Gastrocnemius medialis (tissue), 4 donors: Measurements from ENCODE around the gene TRAF2. TPM values are rescaled to one million over a fixed set of nuclear protein-coding genes. Genes with fewer than 3 reads are reported as not detected.

Experiments
- ATAC-seq, 2 donors: fragments of 150-250 bp; one replicate each; pipeline ENCODE4 v1.9.1; 2016
- DNase-seq, 2 donors: peaks; one replicate each; pipeline ENCODE4 v3.0.0-alpha.2; 2019
- H3K27ac ChIP-seq, 4 donors: fragments of 200-600 bp; sonication (generic); 1 replicate in 1 of 4; 2 replicates in 3 of 4; pipeline ENCODE4 v1.5.1; 2016 to 2018; ENCODE audit warnings: mild to moderate bottlenecking in 2 of 4, moderate library complexity in 1 of 4
- H3K27me3 ChIP-seq, 3 donors: fragments of 200-600 bp; sonication (generic) in 2 of 3; 1 replicate in 1 of 3; 2 replicates in 2 of 3; pipeline versions ENCODE4 v1.5.1 to v1.6.0; 2016 to 2019; ENCODE audit warnings: mild to moderate bottlenecking in 1 of 3, moderate library complexity in 1 of 3
- H3K36me3 ChIP-seq, 2 donors: fragments of 200-600 bp; sonication (generic) in 1 of 2; one replicate each; pipeline ENCODE4 v1.5.1; 2017 to 2018
- H3K4me1 ChIP-seq, 2 donors: fragments of 200-600 bp; sonication (generic) in 1 of 2; one replicate each; pipeline ENCODE4 v1.5.1; 2016 to 2017; ENCODE audit warnings: mild to moderate bottlenecking in 2 of 2
- H3K4me3 ChIP-seq, 4 donors: fragments of 200-600 bp; sonication (generic) in 3 of 4; 1 replicate in 1 of 4; 2 replicates in 3 of 4; pipeline ENCODE4 v1.5.1; 2016 to 2019; ENCODE audit warnings: mild to moderate bottlenecking in 2 of 4
- H3K9me3 ChIP-seq, 3 donors: fragments of 200-600 bp; sonication (generic) in 2 of 3; 1 replicate in 1 of 3; 2 replicates in 2 of 3; pipeline ENCODE4 v1.5.1; 2016 to 2019
- CTCF ChIP-seq, 5 experiments: fragments of 450-650 bp in 3 of 5; fragments of 200-600 bp in 2 of 5; sonication (generic) in 2 of 5; IDR thresholded peaks in 4 of 5; conservative IDR thresholded peaks in 1 of 5; 1 replicate in 4 of 5; 2 replicates in 1 of 5; pipeline ENCODE4 v1.5.1; 2016 to 2019; ENCODE audit warnings: antibody characterized with exemption in 5 of 5, mild to moderate bottlenecking in 3 of 5, moderate library complexity in 3 of 5
- POLR2A ChIP-seq, 2 donors: fragments of 450-650 bp; IDR thresholded peaks; one replicate each; pipeline ENCODE4 v1.6.1; 2017; ENCODE audit warnings: antibody characterized with exemption in 2 of 2, mild to moderate bottlenecking in 2 of 2, moderate library complexity in 2 of 2
- in situ Hi-C, 4 donors: fragments of 200-750 bp; cut with MboI; loops; one replicate each; pipeline versions ENCODE4 v1.15.0 to v1.8.0; 2017; ENCODE audit warnings: low sequenced_read_pairs in 4 of 4
- intact Hi-C: fragments of 100-400 bp; cut with DNase I; formaldehyde crosslinking; loops from one replicate; pipeline ENCODE4 v1.15.1; 2023; ENCODE audit warnings: low total_unique reads
- total RNA-seq, 4 donors: library from RNA; depleted of rRNA; stranded (reverse); fragments of >200 nt; gene quantifications; one replicate each; pipeline versions ENCODE4 v1.1.0 to v1.2.3, GENCODE V29; 2016

The TRAF2 gene
- total RNA-seq, 4 donors from 2014 or later, result 3.5 to 6.6 (median 4.8) TPM

- DNase-seq (no peak), ATAC-seq (no peak)
- intact Hi-C loops (no loop called here), in situ Hi-C loops (no loop called here)
- no peak overlapping the region for H3K27ac ChIP-seq
- H3K4me1 ChIP-seq, result no peaks in the 10 kb centered on the region
- H3K27me3 ChIP-seq, result no peaks in the 10 kb centered on the region
- H3K36me3 ChIP-seq, result peaks cover 0 to 43% of the 10 kb centered on the region in 2 donors
- TF ChIP-seq POLR2A (IDR thresholded peaks at IDR 0.05), result no peak
- TF ChIP-seq CTCF (IDR thresholded peaks at IDR 0.05 in 4 of 5, conservative IDR thresholded peaks at IDR 0.05 in 1 of 5), result no peak
- H3K4me3 ChIP-seq, result no peak overlapping the region
- no peaks in the 10 kb centered on the region for H3K9me3 ChIP-seq
These were observed 27.6 kb downstream of the TRAF2 start for GRCh38 chr9:136913701-136914438.

GRCh38 chr9:136915632-136916329 is 29.5 kb downstream of the TRAF2 start:
- TF ChIP-seq POLR2A (IDR thresholded peaks at IDR 0.05), result no peak
- Histone ChIP-seq H3K9me3 (no peaks in the 10 kb centered on the region), H3K27ac (no peak overlapping the region), H3K36me3 (peaks cover 0 to 35% of the 10 kb centered on the region in 2 donors), H3K4me3 (no peak overlapping the region), H3K27me3 (no peaks in the 10 kb centered on the region), H3K4me1 (no peaks in the 10 kb centered on the region)
- no peak for DNase-seq
- in situ Hi-C loops, result no loop called here
- intact Hi-C loops, result no loop called here
- ATAC-seq, result no peak

GRCh38 chr9:136916330-136917184 is 30.2 kb downstream of the TRAF2 start:
- in situ Hi-C loops, result no loop called here
- no peak overlapping the region for H3K27ac ChIP-seq
- H3K4me3 ChIP-seq, result no peak overlapping the region
- TF ChIP-seq POLR2A (IDR thresholded peaks at IDR 0.05) (no peak), CTCF (IDR thresholded peaks at IDR 0.05 in 4 of 5, conservative IDR thresholded peaks at IDR 0.05 in 1 of 5) (no peak)
- H3K36me3 ChIP-seq, result peaks cover 0 to 39% of the 10 kb centered on the region in 2 donors
- ATAC-seq (no peak), DNase-seq (no peak)
- intact Hi-C loops, result no loop called here
- H3K27me3 ChIP-seq, result no peaks in the 10 kb centered on the region
- H3K9me3 ChIP-seq, result no peaks in the 10 kb centered on the region
- no peaks in the 10 kb centered on the region for H3K4me1 ChIP-seq

- Histone ChIP-seq H3K4me3 (no peak overlapping the region), H3K9me3 (no peaks in the 10 kb centered on the region), H3K36me3 (peaks cover 0 to 36% of the 10 kb centered on the region in 2 donors), H3K27ac (no peak overlapping the region), H3K4me1 (peaks cover 0 to 4% of the 10 kb centered on the region in 2 donors), H3K27me3 (no peaks in the 10 kb centered on the region)
- no peak for ATAC-seq
- TF ChIP-seq CTCF (IDR thresholded peaks at IDR 0.05 in 4 of 5, conservative IDR thresholded peaks at IDR 0.05 in 1 of 5), result no peak
- TF ChIP-seq POLR2A (IDR thresholded peaks at IDR 0.05), result no peak
- intact Hi-C loops (no loop called here), in situ Hi-C loops (no loop called here)
- DNase-seq, result no peak
These were observed 31.6 kb downstream of the TRAF2 start for GRCh38 chr9:136917902-136918301.

GRCh38 chr9:136920069-136920468 is 33.8 kb downstream of the TRAF2 start:
- TF ChIP-seq POLR2A (IDR thresholded peaks at IDR 0.05) (no peak), CTCF (IDR thresholded peaks at IDR 0.05 in 4 of 5, conservative IDR thresholded peaks at IDR 0.05 in 1 of 5) (no peak)
- DNase-seq (no peak), ATAC-seq (no peak)
- intact Hi-C loops (no loop called here), in situ Hi-C loops (no loop called here)
- H3K36me3 ChIP-seq, result peaks cover 0 to 36% of the 10 kb centered on the region in 2 donors
- no peak overlapping the region for H3K27ac ChIP-seq
- H3K9me3 ChIP-seq, result no peaks in the 10 kb centered on the region
- H3K4me1 ChIP-seq, result peaks cover 2 to 15% of the 10 kb centered on the region in 2 donors
- no peak overlapping the region for H3K4me3 ChIP-seq
- no peaks in the 10 kb centered on the region for H3K27me3 ChIP-seq
